GM06990 (cell line): ENCODE results near the gene PLA2G15.

Source experiments
- DNase-seq: peaks from one replicate; pipeline ENCODE4 v3.0.0-alpha.2; 2011; ENCODE audit not compliant: insufficient read length; ENCODE audit errors: extremely low read depth
- H3K27me3 ChIP-seq: replicated peaks from 2 replicates; pipeline ENCODE4 v1.6.0; 2011; ENCODE audit warnings: low read length; ENCODE audit not compliant: control insufficient read depth, insufficient read depth
- H3K36me3 ChIP-seq: 2 replicates; pipeline ENCODE4 v1.5.1; 2011; ENCODE audit warnings: low read length; ENCODE audit not compliant: control insufficient read depth, insufficient read depth
- H3K4me3 ChIP-seq: replicated peaks from 2 replicates; pipeline ENCODE4 v1.5.1; 2011; ENCODE audit warnings: low read depth, mild to moderate bottlenecking, control low read depth, low read length
- CTCF ChIP-seq: IDR thresholded peaks from 2 replicates; pipeline ENCODE4 v1.5.1; 2011; ENCODE audit warnings: low read length, control low read depth, mild to moderate bottlenecking, inconsistent platforms; ENCODE audit not compliant: insufficient read depth, poor library complexity, severe bottlenecking

Gene PLA2G15

DNA sequence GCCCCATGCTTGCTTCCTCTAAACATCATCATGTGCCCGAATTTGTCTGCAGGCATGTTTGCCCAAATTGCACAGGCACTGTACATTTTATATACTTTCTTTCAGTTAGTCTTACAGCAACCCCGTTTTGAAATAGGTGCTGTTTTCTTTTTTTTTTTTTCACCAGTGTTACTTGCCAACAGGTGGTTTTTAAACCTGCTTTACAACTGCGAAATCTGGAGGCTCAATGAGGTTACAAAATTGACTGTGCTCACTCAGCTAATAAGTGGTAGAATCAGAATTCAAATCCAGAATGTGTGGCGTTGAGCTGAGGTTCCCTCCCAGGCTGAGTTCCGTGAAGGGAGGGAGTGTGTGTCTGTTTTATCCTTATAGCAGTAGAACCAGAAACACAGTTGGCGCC lies 5.8 kb downstream of the PLA2G15 start:
- no peak for DNase-seq
- no peak for TF ChIP-seq CTCF
- H3K27me3 ChIP-seq: no peaks in the 10 kb centered on the region
- peaks cover 9% of the 10 kb centered on the region for H3K36me3 ChIP-seq
- H3K4me3 ChIP-seq: no peak overlapping the region

- H3K27me3 ChIP-seq: no peaks in the 10 kb centered on the region
- DNase-seq: no peak
- no peak overlapping the region for H3K4me3 ChIP-seq
- TF ChIP-seq CTCF: no peak
- H3K36me3 ChIP-seq: peaks cover 9% of the 10 kb centered on the region
Observed at GRCh38 chr16:68251832-68252231, 6.7 kb downstream of the PLA2G15 start.

DNA sequence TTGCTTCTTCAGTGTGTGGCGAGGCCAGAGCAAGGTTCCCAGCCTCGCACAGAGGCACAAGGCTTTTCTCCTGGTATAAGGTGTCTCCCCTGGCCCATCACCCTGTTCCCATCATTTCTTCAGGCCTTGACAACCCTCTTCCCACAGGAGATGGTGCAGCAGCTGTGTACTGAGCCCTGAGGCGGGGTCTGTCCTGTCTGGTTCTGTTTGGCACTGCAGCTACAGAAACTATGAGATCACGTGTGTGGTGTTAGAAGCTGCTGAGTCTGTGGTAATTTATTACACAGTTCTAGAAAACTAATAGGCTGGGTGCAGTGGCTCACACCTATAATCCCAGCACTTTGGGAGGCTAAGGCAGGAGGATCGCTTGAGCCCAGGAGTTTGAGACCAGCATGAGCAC lies 7.2 kb downstream of the PLA2G15 start:
- no peak for TF ChIP-seq CTCF
- no peak overlapping the region for H3K4me3 ChIP-seq
- DNase-seq: no peak
- peaks cover 9% of the 10 kb centered on the region for H3K36me3 ChIP-seq
- no peaks in the 10 kb centered on the region for H3K27me3 ChIP-seq

DNA sequence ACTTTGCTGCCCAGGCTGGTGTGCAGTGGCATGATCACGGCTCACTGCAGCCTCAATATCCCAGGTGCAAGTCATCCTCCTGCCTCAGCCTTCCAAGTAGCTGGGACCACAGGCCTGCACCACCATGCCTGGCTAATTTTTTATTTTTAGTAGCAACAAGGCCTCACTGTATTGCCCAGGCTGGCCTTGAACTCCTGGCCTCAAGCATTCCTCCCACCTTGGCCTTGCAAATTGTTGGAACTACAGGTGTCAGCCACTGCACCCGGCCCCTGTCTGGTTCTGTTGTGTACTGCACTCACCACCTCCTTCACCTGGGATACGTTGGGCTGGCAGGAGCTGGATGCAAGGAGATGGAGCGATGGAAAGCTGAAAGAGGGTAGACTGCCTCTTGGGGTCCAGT lies 8.5 kb downstream of the PLA2G15 start:
- Histone ChIP-seq H3K36me3 (peaks cover 9% of the 10 kb centered on the region), H3K4me3 (no peak overlapping the region)
- TF ChIP-seq CTCF: no peak

DNA sequence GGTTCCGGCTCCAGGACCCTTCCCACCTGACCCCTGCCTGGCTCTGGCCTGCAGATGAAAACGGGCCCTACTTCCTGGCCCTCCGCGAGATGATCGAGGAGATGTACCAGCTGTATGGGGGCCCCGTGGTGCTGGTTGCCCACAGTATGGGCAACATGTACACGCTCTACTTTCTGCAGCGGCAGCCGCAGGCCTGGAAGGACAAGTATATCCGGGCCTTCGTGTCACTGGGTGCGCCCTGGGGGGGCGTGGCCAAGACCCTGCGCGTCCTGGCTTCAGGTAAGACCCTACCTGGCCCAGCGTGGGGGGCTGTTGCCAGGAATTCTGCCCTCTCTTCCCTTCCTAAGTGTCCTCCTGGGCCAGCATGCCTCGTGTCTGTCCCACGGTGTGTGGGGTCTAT lies 10.5 kb downstream of the PLA2G15 start:
- no peak for TF ChIP-seq CTCF
- H3K27me3 ChIP-seq: no peaks in the 10 kb centered on the region
- no peak for DNase-seq
- H3K36me3 ChIP-seq: peaks cover 19% of the 10 kb centered on the region
- H3K4me3 ChIP-seq: no peak overlapping the region

More for the DNA sequence above, 8.5 kb downstream of the PLA2G15 start:
- no peak for DNase-seq
- no peaks in the 10 kb centered on the region for H3K27me3 ChIP-seq

DNA sequence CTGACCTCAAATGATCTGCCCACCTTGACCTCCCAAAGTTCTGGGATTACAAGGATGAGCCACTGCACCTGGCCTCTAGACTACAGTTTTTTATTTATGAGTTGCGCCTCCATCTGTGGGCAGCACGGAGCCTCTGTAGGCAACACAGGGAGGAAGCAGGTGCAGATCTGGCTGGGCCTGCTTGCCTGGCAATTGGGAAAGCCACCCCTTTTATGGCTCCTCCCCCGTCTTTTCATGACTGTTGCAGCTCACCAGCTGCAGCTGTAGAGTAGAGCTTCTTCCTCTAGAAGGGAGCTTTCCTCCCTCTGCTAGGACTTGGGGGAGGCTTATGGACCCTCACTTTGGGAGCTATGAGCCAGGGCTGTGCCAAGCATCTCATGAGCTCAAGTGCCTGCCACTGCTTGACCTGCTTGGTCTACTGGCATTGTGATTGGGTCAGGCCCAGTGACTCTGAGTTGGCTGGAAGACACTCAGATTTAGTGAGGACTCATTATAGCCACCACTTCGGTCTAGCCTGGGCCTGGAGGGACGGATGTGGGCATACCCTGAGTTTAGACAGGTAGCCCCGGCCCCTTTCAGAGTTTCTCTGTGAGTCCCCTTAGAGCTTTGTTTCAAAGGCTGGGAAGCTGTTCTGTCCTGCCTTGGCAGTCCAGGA lies 12.2 kb downstream of the PLA2G15 start:
- Histone ChIP-seq H3K27me3 (no peaks in the 10 kb centered on the region), H3K4me3 (no peak overlapping the region), H3K36me3 (peaks cover 19% of the 10 kb centered on the region)
- peak; percentile 52 for DNase-seq
- no peak for TF ChIP-seq CTCF
